ENCODE measurements around the gene LIAS.

DNA sequence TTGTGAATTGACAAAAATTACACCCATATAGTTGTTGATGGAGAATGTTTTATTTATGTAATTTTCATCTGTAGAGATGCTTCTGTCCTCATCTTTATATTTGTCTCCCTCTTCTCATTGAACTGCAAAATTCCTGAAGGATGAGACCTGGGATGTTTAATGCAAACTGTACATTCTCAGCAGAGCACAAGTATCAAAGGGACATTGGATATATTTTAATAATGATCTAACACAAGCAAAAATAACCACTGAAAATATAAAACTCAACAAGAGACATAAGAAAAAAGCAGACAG is 39.8 kb downstream of the LIAS start:
- TF ChIP-seq CTCF (IDR thresholded peaks at IDR 0.05; ENCODE audit: poor library complexity, severe bottlenecking) (no peak), TAF1 (IDR thresholded peaks at IDR 0.05; ENCODE audit: low read depth) (no peak), SMC3 (conservative IDR thresholded peaks at IDR 0.05; ENCODE audit: poor library complexity) (no peak), EZH2 (IDR thresholded peaks at IDR 0.05; ENCODE audit: borderline replicate concordance, insufficient read depth, low read length, poor library complexity, severe bottlenecking) (no peak)
